ENCODE results near the gene MTM1. TPM values are rescaled to one million over a fixed set of nuclear protein-coding genes. Genes with fewer than 3 reads are reported as not detected.

The MTM1 gene
- total RNA-seq, 3 donors from 2014 or later, result 14.7 to 17.3 (median 14.7) TPM

DNA sequence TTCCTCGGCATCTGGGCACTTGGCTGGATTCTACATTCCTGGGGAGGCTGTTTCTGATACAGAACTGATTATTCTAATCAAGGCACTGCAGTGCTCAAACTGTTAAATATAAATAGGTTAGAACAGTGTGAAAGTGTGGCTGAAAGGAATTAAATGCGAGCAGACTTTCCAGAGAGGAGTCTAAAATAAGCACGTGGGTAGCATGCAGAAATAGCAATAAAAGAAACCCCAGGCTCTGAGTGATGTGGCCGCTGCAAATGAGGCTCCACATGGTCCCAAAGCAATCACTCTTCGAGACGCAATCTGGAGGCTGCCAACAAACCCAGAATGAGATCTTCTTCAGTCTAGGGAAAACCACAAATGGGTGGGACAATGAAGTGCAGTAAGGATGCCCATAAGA, 30.6 kb upstream of the MTM1 start:
- intact Hi-C loops (cut with DNase I; ENCODE audit: low total_unique reads), result loop anchor here (1.0 kb wide), 1 partner anchor 34 kb away; no protein-coding TSS in a partner anchor
- Histone ChIP-seq H3K4me3 (no peak overlapping the region), H3K9me3 (peaks cover 0 to 21% of the 10 kb centered on the region in 2 donors), H3K27ac (no peak overlapping the region), H3K4me1 (no peaks in the 10 kb centered on the region), H3K27me3 (peaks cover 0 to 12% of the 10 kb centered on the region in 2 donors), H3K36me3 (no peaks in the 10 kb centered on the region)
- no peak for TF ChIP-seq POLR2AphosphoS5 (IDR thresholded peaks at IDR 0.05)
- TF ChIP-seq, protein P1, sequence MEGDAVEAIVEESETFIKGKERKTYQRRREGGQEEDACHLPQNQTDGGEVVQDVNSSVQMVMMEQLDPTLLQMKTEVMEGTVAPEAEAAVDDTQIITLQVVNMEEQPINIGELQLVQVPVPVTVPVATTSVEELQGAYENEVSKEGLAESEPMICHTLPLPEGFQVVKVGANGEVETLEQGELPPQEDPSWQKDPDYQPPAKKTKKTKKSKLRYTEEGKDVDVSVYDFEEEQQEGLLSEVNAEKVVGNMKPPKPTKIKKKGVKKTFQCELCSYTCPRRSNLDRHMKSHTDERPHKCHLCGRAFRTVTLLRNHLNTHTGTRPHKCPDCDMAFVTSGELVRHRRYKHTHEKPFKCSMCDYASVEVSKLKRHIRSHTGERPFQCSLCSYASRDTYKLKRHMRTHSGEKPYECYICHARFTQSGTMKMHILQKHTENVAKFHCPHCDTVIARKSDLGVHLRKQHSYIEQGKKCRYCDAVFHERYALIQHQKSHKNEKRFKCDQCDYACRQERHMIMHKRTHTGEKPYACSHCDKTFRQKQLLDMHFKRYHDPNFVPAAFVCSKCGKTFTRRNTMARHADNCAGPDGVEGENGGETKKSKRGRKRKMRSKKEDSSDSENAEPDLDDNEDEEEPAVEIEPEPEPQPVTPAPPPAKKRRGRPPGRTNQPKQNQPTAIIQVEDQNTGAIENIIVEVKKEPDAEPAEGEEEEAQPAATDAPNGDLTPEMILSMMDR (IDR thresholded peaks at IDR 0.05), result no peak
- no peak for TF ChIP-seq POLR2A (IDR thresholded peaks at IDR 0.05)
- DNase-seq (ENCODE audit: low spot score in 2 of 2), result no peak

DNA sequence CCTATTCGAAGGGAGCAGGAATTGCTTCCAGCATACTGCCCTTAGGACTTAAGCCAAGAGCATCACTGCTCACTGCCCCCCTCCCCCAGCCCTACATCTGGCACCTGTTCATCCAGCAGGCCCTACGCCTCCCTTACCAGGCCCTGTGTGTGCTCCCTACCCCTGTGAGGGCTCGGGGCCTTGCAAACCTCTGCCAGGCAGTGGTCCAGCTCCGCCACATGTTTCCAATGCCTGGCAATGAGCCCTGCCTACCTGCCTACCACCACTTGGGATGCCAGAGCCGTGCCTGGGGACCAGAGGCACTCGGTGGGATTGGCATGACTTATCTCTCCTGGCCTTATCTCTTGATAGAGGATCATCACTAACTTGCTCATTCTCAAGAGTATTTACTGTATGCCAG, 27.5 kb upstream of the MTM1 start:
- no peaks in the 10 kb centered on the region for H3K36me3 ChIP-seq
- DNase-seq (ENCODE audit: low spot score in 2 of 2), result no peak
- intact Hi-C loops (cut with DNase I; ENCODE audit: low total_unique reads), result no loop called here
- peaks cover 0 to 17% of the 10 kb centered on the region in 2 donors for H3K27me3 ChIP-seq
- no peak overlapping the region for H3K4me3 ChIP-seq
- TF ChIP-seq, protein P1 (IDR thresholded peaks at IDR 0.05), result no peak
- no peak for TF ChIP-seq POLR2AphosphoS5 (IDR thresholded peaks at IDR 0.05)
- TF ChIP-seq POLR2A (IDR thresholded peaks at IDR 0.05), result no peak
- H3K9me3 ChIP-seq, result peaks cover 0 to 15% of the 10 kb centered on the region in 2 donors
- H3K27ac ChIP-seq, result no peak overlapping the region
- H3K4me1 ChIP-seq, result no peaks in the 10 kb centered on the region

DNA sequence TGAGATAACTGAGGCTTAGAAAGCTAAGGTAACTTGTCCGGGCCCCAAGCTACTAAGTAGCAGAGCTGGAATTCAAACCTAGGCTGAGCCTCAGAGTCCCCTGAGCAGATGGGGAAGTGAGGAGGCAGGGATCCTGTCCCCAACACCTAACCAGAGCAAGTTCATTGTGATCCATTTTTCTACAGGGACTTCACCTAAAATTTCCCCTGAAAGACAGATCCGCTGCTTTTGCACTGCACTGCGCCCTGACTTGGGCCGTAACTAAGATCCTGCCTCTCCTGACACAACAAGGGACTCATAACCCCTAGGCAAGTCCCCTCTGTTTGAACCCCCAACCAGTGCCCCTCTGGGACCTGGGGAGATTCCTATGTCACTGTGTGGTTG, 25.6 kb upstream of the MTM1 start:
- Histone ChIP-seq H3K4me1 (no peaks in the 10 kb centered on the region), H3K4me3 (no peak overlapping the region), H3K36me3 (no peaks in the 10 kb centered on the region), H3K27me3 (peaks cover 0 to 21% of the 10 kb centered on the region in 2 donors), H3K9me3 (no peaks in the 10 kb centered on the region), H3K27ac (no peak overlapping the region)
- DNase-seq (ENCODE audit: low spot score in 2 of 2), result no peak
- intact Hi-C loops (cut with DNase I; ENCODE audit: low total_unique reads), result no loop called here
- no peak for TF ChIP-seq POLR2A (IDR thresholded peaks at IDR 0.05)
- TF ChIP-seq, protein P1 (IDR thresholded peaks at IDR 0.05), result no peak
- no peak for TF ChIP-seq POLR2AphosphoS5 (IDR thresholded peaks at IDR 0.05)

DNA sequence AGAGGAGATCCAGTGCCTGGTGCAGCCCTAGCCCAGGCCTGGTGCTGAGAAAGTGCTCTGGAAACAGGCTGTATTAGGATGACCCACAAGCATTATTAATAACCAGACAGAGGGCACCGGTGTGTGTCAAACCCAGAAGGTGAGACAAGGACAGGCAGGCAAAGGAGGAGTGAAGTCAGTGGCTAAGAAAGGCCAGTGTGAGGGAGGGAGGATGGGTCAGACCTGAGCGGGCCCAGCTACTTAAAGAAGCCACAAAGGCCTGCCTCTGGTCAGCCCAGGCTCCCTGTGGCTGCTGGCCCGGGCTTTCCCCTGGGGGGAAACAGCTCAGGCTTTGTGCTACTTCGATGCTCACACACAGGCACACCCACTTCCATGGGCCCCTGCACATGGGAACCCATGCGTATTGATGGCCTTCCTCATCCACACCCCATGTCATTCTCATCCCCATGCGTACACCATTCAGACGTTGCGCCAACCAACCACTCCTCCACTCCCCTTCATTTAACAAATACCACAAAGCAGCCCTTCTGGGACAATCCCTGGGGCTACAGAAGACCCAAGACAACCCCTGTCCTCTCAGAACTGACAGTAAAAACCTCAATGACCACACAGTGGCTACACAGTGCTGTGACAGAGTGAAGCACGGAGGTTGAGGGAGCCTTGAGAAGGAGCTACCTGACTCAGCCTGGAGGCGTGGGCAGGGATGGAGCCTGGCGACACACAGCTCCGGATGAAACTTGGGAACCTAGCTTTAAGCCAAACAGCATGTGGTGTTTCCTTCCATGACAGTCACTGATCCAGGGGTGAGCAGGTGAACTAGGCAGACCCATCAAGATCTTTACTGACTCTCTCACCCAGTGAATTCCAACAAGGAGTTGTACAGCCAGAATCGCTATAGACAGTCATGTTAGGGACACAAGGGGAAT, 24.9 kb upstream of the MTM1 start:
- TF ChIP-seq, protein P1 (IDR thresholded peaks at IDR 0.05), result no peak
- TF ChIP-seq POLR2A (IDR thresholded peaks at IDR 0.05) (no peak), POLR2AphosphoS5 (IDR thresholded peaks at IDR 0.05) (no peak)
- Histone ChIP-seq H3K4me1 (no peaks in the 10 kb centered on the region), H3K27me3 (peaks cover 0 to 23% of the 10 kb centered on the region in 2 donors), H3K4me3 (no peak overlapping the region), H3K9me3 (no peaks in the 10 kb centered on the region), H3K36me3 (no peaks in the 10 kb centered on the region), H3K27ac (no peak overlapping the region)
- no peak for DNase-seq (ENCODE audit: low spot score in 2 of 2)
- intact Hi-C loops (cut with DNase I; ENCODE audit: low total_unique reads), result no loop called here

DNA sequence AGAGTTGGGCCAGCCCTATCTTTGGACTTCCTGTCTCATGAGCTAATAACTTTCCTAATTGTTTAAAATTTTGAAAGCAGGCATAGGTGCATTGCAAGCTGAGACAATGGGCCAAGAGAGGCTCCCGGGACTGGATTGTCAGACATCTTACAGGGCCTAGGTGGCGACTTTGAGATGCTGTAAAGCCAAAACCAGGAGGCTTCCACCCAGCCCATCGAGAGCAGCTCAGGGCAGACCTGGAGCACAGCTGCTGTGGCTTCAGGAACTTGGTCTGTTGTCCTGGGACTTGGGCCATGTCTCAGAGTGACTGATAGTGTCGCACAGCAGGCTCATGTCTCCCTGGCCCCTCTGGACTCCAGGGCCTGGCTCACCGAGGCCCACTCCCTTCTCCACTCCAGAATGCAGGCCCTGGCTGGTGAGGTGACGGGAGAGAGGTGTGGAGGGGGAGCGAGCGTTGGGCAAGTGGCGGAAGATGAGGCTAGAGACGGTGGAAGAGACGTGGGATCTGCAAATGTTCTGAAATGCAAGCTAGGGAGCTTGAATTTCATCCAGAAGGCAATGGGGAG, 24.1 kb upstream of the MTM1 start:
- peaks cover 0 to 23% of the 10 kb centered on the region in 2 donors for H3K27me3 ChIP-seq
- intact Hi-C loops (cut with DNase I; ENCODE audit: low total_unique reads), result no loop called here
- no peak overlapping the region for H3K27ac ChIP-seq
- H3K9me3 ChIP-seq, result no peaks in the 10 kb centered on the region
- no peak overlapping the region for H3K4me3 ChIP-seq
- H3K4me1 ChIP-seq, result no peaks in the 10 kb centered on the region
- no peaks in the 10 kb centered on the region for H3K36me3 ChIP-seq
- no peak for DNase-seq (ENCODE audit: low spot score in 2 of 2)
- TF ChIP-seq, protein P1 (IDR thresholded peaks at IDR 0.05), result no peak
- TF ChIP-seq POLR2A (IDR thresholded peaks at IDR 0.05), result no peak
- TF ChIP-seq POLR2AphosphoS5 (IDR thresholded peaks at IDR 0.05), result no peak
